Gastroesophageal sphincter (tissue), 4 donors: ENCODE data around the gene WDR43. TPM values are rescaled to one million over a fixed set of nuclear protein-coding genes. Genes with fewer than 3 reads are reported as not detected.

ENCODE experiments used
- ATAC-seq: fragments of 150-250 bp; one replicate; pipeline ENCODE4 v1.9.1; 2016; ENCODE audit warnings: mild to moderate bottlenecking, moderate library complexity
- H3K27ac ChIP-seq, 4 donors: fragments of 200-600 bp; sonication (generic) in 3 of 4; 1 replicate in 3 of 4; 2 replicates in 1 of 4; pipeline ENCODE4 v1.5.1; 2016 to 2019
- H3K27me3 ChIP-seq: fragments of 200-600 bp; sonication (generic); one replicate; pipeline ENCODE4 v1.5.1; 2019
- H3K36me3 ChIP-seq, 2 donors: fragments of 200-600 bp; sonication (generic); one replicate each; pipeline ENCODE4 v1.5.1; 2019; ENCODE audit warnings: control low read depth in 1 of 2
- H3K4me1 ChIP-seq, 3 donors: fragments of 200-600 bp; sonication (generic); 1 replicate in 2 of 3; 2 replicates in 1 of 3; pipeline ENCODE4 v1.5.1; 2016 to 2019; ENCODE audit warnings: control low read depth in 2 of 3
- H3K4me3 ChIP-seq, 2 donors: fragments of 200-600 bp; sonication (generic); one replicate each; pipeline ENCODE4 v1.5.1; 2019; ENCODE audit warnings: mild to moderate bottlenecking in 1 of 2, moderate library complexity in 1 of 2
- H3K9me3 ChIP-seq, 3 donors: fragments of 200-600 bp; sonication (generic); one replicate each; pipeline ENCODE4 v1.5.1; 2017 to 2019; ENCODE audit warnings: control low read depth in 2 of 3
- CTCF ChIP-seq, 4 experiments: fragments of 200-600 bp in 2 of 4; fragments of 450-650 bp in 2 of 4; sonication (generic) in 1 of 4; IDR thresholded peaks; one replicate each; pipeline ENCODE4 v1.5.1; 2017 to 2019; ENCODE audit warnings: antibody characterized with exemption in 4 of 4, mild to moderate bottlenecking in 2 of 4, moderate library complexity in 2 of 4
- EP300 ChIP-seq: sonication (generic); formaldehyde crosslinking; IDR thresholded peaks from one replicate; pipeline ENCODE4 v1.6.1; 2017; ENCODE audit warnings: antibody characterized with exemption, mild to moderate bottlenecking
- POLR2A ChIP-seq, 2 donors: fragments of 450-650 bp; IDR thresholded peaks; one replicate each; pipeline ENCODE4 v1.6.1; 2017; ENCODE audit warnings: antibody characterized with exemption in 2 of 2, mild to moderate bottlenecking in 2 of 2, moderate library complexity in 1 of 2
- POLR2AphosphoS5 ChIP-seq: sonication (generic); formaldehyde crosslinking; IDR thresholded peaks from one replicate; pipeline ENCODE4 v1.6.1; 2017; ENCODE audit warnings: antibody characterized with exemption
- WGBS, 2 donors: methylation state at CpG; one replicate each; pipeline ENCODE4 v1.1.5; 2018; ENCODE audit warnings: low coverage in 1 of 2; 5-methylcytosine and 5-hydroxymethylcytosine counted together
- total RNA-seq, 4 donors: library from RNA; depleted of rRNA; stranded (reverse); fragments of >200 nt; gene quantifications; one replicate each; pipeline ENCODE4 v1.1.0, GENCODE V29; 2016

The WDR43 gene
- total RNA-seq, 4 donors from 2014 or later, result 29.6 to 51.7 (median 39.0) TPM

DNA sequence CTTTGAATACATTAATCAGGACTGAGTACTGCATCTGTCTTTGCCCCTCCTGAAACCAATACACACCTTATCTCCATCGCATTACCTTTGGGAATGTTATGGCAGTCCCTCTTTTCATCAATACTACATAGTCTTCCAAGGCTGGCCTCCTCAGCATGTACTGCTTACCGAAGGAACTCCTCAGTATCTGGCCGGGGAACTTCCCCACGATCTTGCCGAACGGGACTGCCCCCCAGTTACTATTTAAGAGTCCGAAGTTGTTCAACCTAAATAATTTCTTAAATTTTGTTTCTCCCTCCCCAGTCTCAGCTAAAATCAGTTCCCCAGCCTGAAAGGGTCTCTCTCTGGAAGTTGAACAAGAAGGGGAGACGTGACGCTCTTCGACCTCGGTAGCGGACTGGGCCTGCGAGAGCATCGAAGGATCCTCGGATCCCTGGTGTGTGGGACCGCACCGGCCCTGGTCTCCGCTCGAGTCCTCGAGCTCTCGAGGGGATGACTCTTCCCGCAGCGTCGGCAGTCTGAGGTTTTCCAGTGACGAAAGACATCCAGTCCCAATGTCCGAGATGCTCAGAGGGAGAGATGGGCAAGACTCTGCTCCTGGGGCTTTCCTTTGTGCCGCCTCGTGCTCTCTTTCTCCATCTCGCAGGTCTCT lies 24.8 kb upstream of the WDR43 start:
- Histone ChIP-seq H3K4me3 (peak overlapping the region; percentile 60 to 82), H3K9me3 (no peaks in the 10 kb centered on the region), H3K27ac (peak overlapping the region; percentile 31 to 85 (median 84)), H3K4me1 (peaks cover 4 to 48% (median 17%) of the 10 kb centered on the region in 3 donors), H3K36me3 (peaks cover 0 to 4% of the 10 kb centered on the region in 2 donors), H3K27me3 (no peaks in the 10 kb centered on the region)
- TF ChIP-seq POLR2A (IDR thresholded peaks at IDR 0.05), result no peak
- no peak for TF ChIP-seq CTCF (IDR thresholded peaks at IDR 0.05)
- no peak for TF ChIP-seq POLR2AphosphoS5
- TF ChIP-seq EP300, result no peak
- WGBS, 2 donors, result 0% methylated on average over 7 to 16 of the region's 29 CpGs
- peak; percentile 47 for ATAC-seq

- H3K4me1 ChIP-seq, result peaks cover 4 to 47% (median 17%) of the 10 kb centered on the region in 3 donors
- ATAC-seq, result peak; percentile 99
- H3K27ac ChIP-seq, result peak within 1 kb of the TSS; percentile 50 to 85 (median 84)
- WGBS, 2 donors, result 0 to 4% methylated on average over 9 to 15 of the region's 57 CpGs
- no peaks in the 10 kb centered on the region for H3K36me3 ChIP-seq
- H3K9me3 ChIP-seq, result no peaks in the 10 kb centered on the region
- peaks cover under 1% of the 10 kb centered on the region for H3K27me3 ChIP-seq
- peak within 1 kb of the TSS; percentile 60 to 82 for H3K4me3 ChIP-seq
- TF ChIP-seq POLR2A (IDR thresholded peaks at IDR 0.05) (peak; percentile 54 to 71), CTCF (IDR thresholded peaks at IDR 0.05) (peak in 1 of 4 experiments; percentile 26), POLR2AphosphoS5 (peak; percentile 93), EP300 (no peak)
Observed at GRCh38 chr2:28870146-28870891, 24.1 kb upstream of the WDR43 start, which contains the start of gene TRMT61B. TSS of gene TRMT61B (minus strand) at chr2:28870309. CDS start at chr2:28870277, 32 bp downstream.

DNA sequence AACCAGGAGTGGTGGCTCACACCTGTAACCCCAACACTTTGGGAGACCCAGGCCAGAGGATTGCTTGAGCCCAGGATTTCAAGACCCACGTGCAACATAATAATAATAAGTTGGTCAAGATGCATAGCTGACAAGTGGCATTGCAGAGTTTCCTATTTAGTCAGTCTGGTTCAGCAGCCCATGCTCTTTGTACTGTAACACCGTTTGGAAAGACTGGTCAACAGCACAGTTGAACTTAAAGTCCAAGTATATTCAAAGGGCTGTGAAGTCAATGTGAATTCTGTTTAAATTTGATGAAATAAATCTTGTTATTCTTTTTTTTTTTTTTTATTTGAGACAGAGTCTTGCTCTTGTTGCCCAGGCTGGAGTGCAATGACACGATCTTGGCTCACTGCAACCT lies 22.8 kb upstream of the WDR43 start:
- WGBS, 2 donors, result 66 to 73% methylated on average over 2 to 3 of the region's 3 CpGs
- Histone ChIP-seq H3K9me3 (no peaks in the 10 kb centered on the region), H3K36me3 (no peaks in the 10 kb centered on the region), H3K27me3 (peaks cover 6% of the 10 kb centered on the region), H3K27ac (no peak overlapping the region), H3K4me1 (peaks cover 4 to 37% (median 17%) of the 10 kb centered on the region in 3 donors), H3K4me3 (no peak overlapping the region)
- TF ChIP-seq CTCF (IDR thresholded peaks at IDR 0.05), result no peak
- no peak for TF ChIP-seq EP300
- no peak for TF ChIP-seq POLR2AphosphoS5
- TF ChIP-seq POLR2A (IDR thresholded peaks at IDR 0.05), result no peak
- no peak for ATAC-seq

DNA sequence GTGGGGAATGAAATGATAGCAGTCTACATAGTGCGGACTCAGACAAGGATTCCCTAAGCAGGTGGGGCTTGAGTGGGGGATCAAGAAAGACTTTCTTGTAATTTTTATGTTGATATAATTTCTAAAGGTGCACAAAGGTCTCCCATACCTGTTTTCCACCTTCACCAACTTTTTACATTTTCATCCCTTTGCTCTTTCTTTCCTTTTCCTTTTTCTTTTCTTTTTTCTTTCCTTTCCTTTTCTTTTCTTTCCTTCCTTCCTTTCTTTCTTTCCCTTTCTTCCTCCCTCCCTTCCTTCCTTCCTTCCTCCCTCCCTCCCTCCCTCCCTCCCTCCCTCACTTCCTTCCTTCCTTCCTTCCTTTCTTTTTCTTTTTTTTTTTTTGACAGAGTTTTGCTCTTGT lies 14.3 kb upstream of the WDR43 start:
- no peak for ATAC-seq
- Histone ChIP-seq H3K4me1 (no peaks in the 10 kb centered on the region), H3K27me3 (peaks cover 34% of the 10 kb centered on the region), H3K36me3 (no peaks in the 10 kb centered on the region), H3K27ac (no peak overlapping the region), H3K4me3 (no peak overlapping the region), H3K9me3 (no peaks in the 10 kb centered on the region)
- 80 to 92% methylated on average over 1 of the region's 1 CpG for WGBS, 2 donors
- no peak for TF ChIP-seq POLR2A (IDR thresholded peaks at IDR 0.05)
- TF ChIP-seq CTCF (IDR thresholded peaks at IDR 0.05), result no peak
- no peak for TF ChIP-seq POLR2AphosphoS5
- TF ChIP-seq EP300, result no peak
